Neural cell (in vitro differentiated cells): ENCODE measurements around the gene SUPT4H1. TPM values are rescaled to one million over a fixed set of nuclear protein-coding genes. Genes with fewer than 3 reads are reported as not detected.

Experiments
- H2AFZ ChIP-seq: fragments of 200-600, 300-800 bp; sonication (generic), shearing (Covaris generic); 2 replicates; pipeline ENCODE4 v1.6.0; 2014; ENCODE audit warnings: low read depth, mild to moderate bottlenecking, antibody characterized with exemption, low read length, moderate library complexity
- H3F3A ChIP-seq: fragments of 200-600 bp; shearing (Covaris generic); 2 replicates; pipeline ENCODE4 v1.6.1; 2016; ENCODE audit warnings: mild to moderate bottlenecking, moderate library complexity, mixed read lengths, antibody characterized with exemption, low read length; ENCODE audit not compliant: insufficient read depth, poor library complexity, severe bottlenecking
- H3K27ac ChIP-seq: fragments of 200-600, 300-800 bp; sonication (generic), shearing (Covaris generic); 2 replicates; pipeline ENCODE4 v1.5.1; 2014; ENCODE audit warnings: mild to moderate bottlenecking, low read length, moderate library complexity
- H3K27me3 ChIP-seq: fragments of 300-800, 200-600 bp; sonication (generic), shearing (Covaris generic); 2 replicates; pipeline ENCODE4 v1.6.0; 2014; ENCODE audit warnings: mild to moderate bottlenecking, low read depth, low read length, moderate library complexity; ENCODE audit not compliant: insufficient read depth
- H3K36me3 ChIP-seq: fragments of 300-800, 200-600 bp; sonication (generic), shearing (Covaris generic); 2 replicates; pipeline ENCODE4 v1.5.1; 2014; ENCODE audit warnings: mild to moderate bottlenecking, antibody characterized with exemption, low read length, moderate library complexity; ENCODE audit not compliant: insufficient read depth
- H3K4me2 ChIP-seq: fragments of 300-800, 200-600 bp; sonication (generic), shearing (Covaris generic); 2 replicates; pipeline ENCODE4 v1.6.0; 2014; ENCODE audit warnings: mild to moderate bottlenecking, low read length
- H3K4me3 ChIP-seq: fragments of 300-800, 200-600 bp; sonication (generic), shearing (Covaris generic); 2 replicates; pipeline ENCODE4 v1.5.1; 2014; ENCODE audit warnings: mild to moderate bottlenecking, low read length, moderate library complexity
- H3K79me2 ChIP-seq: fragments of 200-600 bp; shearing (Covaris generic); replicated peaks from 2 replicates; pipeline ENCODE4 v1.6.0; 2014; ENCODE audit warnings: mild to moderate bottlenecking, low read length, moderate library complexity; ENCODE audit not compliant: insufficient read depth
- H3K9ac ChIP-seq: fragments of 300-800, 200-600 bp; sonication (generic), shearing (Covaris generic); 2 replicates; pipeline ENCODE4 v1.6.1; 2016; ENCODE audit warnings: mild to moderate bottlenecking, low read length, mixed read lengths
- H3K9me2 ChIP-seq: fragments of 200-600 bp; shearing (Covaris generic); 2 replicates; pipeline ENCODE4 v1.6.1; 2016; ENCODE audit warnings: mild to moderate bottlenecking, low read length, mixed read lengths; ENCODE audit not compliant: insufficient read depth
- H3K9me3 ChIP-seq: fragments of 200-600, 300-800 bp; sonication (generic), shearing (Covaris generic); 2 replicates; pipeline ENCODE4 v1.6.1; 2016; ENCODE audit warnings: mild to moderate bottlenecking, mixed run types, low read length, moderate library complexity, mixed read lengths
- H4K20me1 ChIP-seq: fragments of 200-600 bp; shearing (Covaris generic); 2 replicates; pipeline ENCODE4 v1.6.1; 2016; ENCODE audit warnings: mild to moderate bottlenecking, mixed run types; ENCODE audit not compliant: insufficient read depth
- CTCF ChIP-seq: fragments of 450-650 bp; IDR thresholded peaks from 2 replicates; pipeline ENCODE4 v1.5.1; 2014; ENCODE audit warnings: antibody characterized with exemption, mild to moderate bottlenecking, moderate library complexity; ENCODE audit not compliant: poor library complexity, severe bottlenecking
- EP300 ChIP-seq: fragments of 450-650 bp; conservative IDR thresholded peaks from 2 replicates; pipeline ENCODE4 v1.6.1; 2014; ENCODE audit warnings: antibody characterized with exemption, mild to moderate bottlenecking, moderate library complexity; ENCODE audit not compliant: poor library complexity, severe bottlenecking
- MXI1 ChIP-seq: fragments of 450-650 bp; conservative IDR thresholded peaks from 2 replicates; pipeline ENCODE4 v1.6.1; 2014; ENCODE audit warnings: antibody characterized with exemption, mild to moderate bottlenecking; ENCODE audit not compliant: poor library complexity, severe bottlenecking
- POLR2AphosphoS5 ChIP-seq: IDR thresholded peaks from 2 replicates; pipeline ENCODE4 v1.6.1; 2012
- RAD21 ChIP-seq: fragments of 450-650 bp; conservative IDR thresholded peaks from 2 replicates; pipeline ENCODE4 v1.6.1; 2014; ENCODE audit warnings: antibody characterized with exemption, mild to moderate bottlenecking, moderate library complexity
- REST ChIP-seq: IDR thresholded peaks from 2 replicates; pipeline ENCODE4 v1.6.1; 2012; ENCODE audit warnings: borderline replicate concordance
- SMC3 ChIP-seq: fragments of 450-650 bp; conservative IDR thresholded peaks from 2 replicates; pipeline ENCODE4 v1.6.1; 2014; ENCODE audit warnings: antibody characterized with exemption, mild to moderate bottlenecking, moderate library complexity; ENCODE audit not compliant: poor library complexity
- TAF1 ChIP-seq: IDR thresholded peaks from 2 replicates; pipeline ENCODE4 v1.6.1; 2012; ENCODE audit warnings: low read depth
- polyA plus RNA-seq: library from polyadenylated mRNA; depleted of rRNA; stranded (reverse); fragments of >200 nt; gene quantifications from 2 replicates; pipeline ENCODE4 v1.2.3, GENCODE V29; 2014

Gene SUPT4H1
- polyA plus RNA-seq, 1 donor from 2014 or later: 109 TPM

- no peaks in the 10 kb centered on the region for H3K9me3 ChIP-seq
- H3K9ac ChIP-seq: no peak overlapping the region
- no peaks in the 10 kb centered on the region for H3K9me2 ChIP-seq
- TF ChIP-seq RAD21: no peak
- H3K36me3 ChIP-seq: no peaks in the 10 kb centered on the region
- no peak overlapping the region for H3K4me3 ChIP-seq
- H3K79me2 ChIP-seq: no peaks in the 10 kb centered on the region
- H3K27ac ChIP-seq: no peak overlapping the region
- H3K4me2 ChIP-seq: no peak overlapping the region
- H3F3A ChIP-seq: no peaks in the 10 kb centered on the region
- H2AFZ ChIP-seq: no peak overlapping the region
- no peaks in the 10 kb centered on the region for H4K20me1 ChIP-seq
- H3K27me3 ChIP-seq: no peaks in the 10 kb centered on the region
Measured at GRCh38 chr17:58388302-58389190, 36.5 kb upstream of the SUPT4H1 start.

- Histone ChIP-seq H3K9ac (no peak overlapping the region), H3F3A (no peaks in the 10 kb centered on the region), H3K27me3 (no peaks in the 10 kb centered on the region), H3K4me2 (no peak overlapping the region), H3K79me2 (no peaks in the 10 kb centered on the region), H3K4me3 (no peak overlapping the region), H3K27ac (no peak overlapping the region), H3K9me2 (no peaks in the 10 kb centered on the region), H3K36me3 (no peaks in the 10 kb centered on the region), H3K9me3 (no peaks in the 10 kb centered on the region), H2AFZ (no peak overlapping the region), H4K20me1 (no peaks in the 10 kb centered on the region)
- TF ChIP-seq CTCF: no peak
- no peak for TF ChIP-seq SMC3
- no peak for TF ChIP-seq POLR2AphosphoS5
- TF ChIP-seq REST: no peak
- no peak for TF ChIP-seq TAF1
Measured at GRCh38 chr17:58387834-58388233, 35.8 kb upstream of the SUPT4H1 start.

GRCh38 chr17:58386708-58387107, 34.7 kb upstream of the SUPT4H1 start:
- Histone ChIP-seq H3K4me2 (no peak overlapping the region), H4K20me1 (no peaks in the 10 kb centered on the region), H3K4me3 (no peak overlapping the region), H3K9ac (no peak overlapping the region), H3K36me3 (no peaks in the 10 kb centered on the region), H3K27me3 (no peaks in the 10 kb centered on the region), H3K9me3 (no peaks in the 10 kb centered on the region), H3K79me2 (no peaks in the 10 kb centered on the region), H2AFZ (no peak overlapping the region), H3F3A (no peaks in the 10 kb centered on the region), H3K9me2 (no peaks in the 10 kb centered on the region), H3K27ac (no peak overlapping the region)
- TF ChIP-seq TAF1: no peak
- TF ChIP-seq MXI1: no peak
- no peak for TF ChIP-seq EP300
